ENCODE measurements around the gene OR2A2.

OR2A2 gene

GRCh38 chr7:144086730-144087129, 22.7 kb upstream of the OR2A2 start:
- in situ Hi-C loops (cut with HindIII; ENCODE audit: low pct_ligation_motif_present, low sequenced_read_pairs) = no loop called here
- TF ChIP-seq CTCF (IDR thresholded peaks at IDR 0.05; ENCODE audit: low read depth, low read length, missing control alignments) = no peak
- Histone ChIP-seq H3K27me3 (replicated peaks) (no peaks in the 10 kb centered on the region), H3K27ac (no peak overlapping the region), H3K36me3 (replicated peaks) (no peaks in the 10 kb centered on the region), H3K4me3 (ENCODE audit: low read depth, low read length) (no peak overlapping the region)
- no peak for DNase-seq

- Histone ChIP-seq H3K4me3 (ENCODE audit: low read depth, low read length) (no peak overlapping the region), H3K27me3 (replicated peaks) (no peaks in the 10 kb centered on the region), H3K36me3 (replicated peaks) (no peaks in the 10 kb centered on the region), H3K27ac (no peak overlapping the region)
- in situ Hi-C loops (cut with HindIII; ENCODE audit: low pct_ligation_motif_present, low sequenced_read_pairs) = no loop called here
- no peak for DNase-seq
- TF ChIP-seq CTCF (IDR thresholded peaks at IDR 0.05; ENCODE audit: low read depth, low read length, missing control alignments) = no peak
Measured at GRCh38 chr7:144087230-144087629, 22.2 kb upstream of the OR2A2 start.

- DNase-seq = no peak
- Histone ChIP-seq H3K36me3 (replicated peaks) (no peaks in the 10 kb centered on the region), H3K4me3 (ENCODE audit: low read depth, low read length) (no peak overlapping the region), H3K27me3 (replicated peaks) (no peaks in the 10 kb centered on the region), H3K27ac (no peak overlapping the region)
- TF ChIP-seq CTCF (IDR thresholded peaks at IDR 0.05; ENCODE audit: low read depth, low read length, missing control alignments) = no peak
- in situ Hi-C loops (cut with HindIII; ENCODE audit: low pct_ligation_motif_present, low sequenced_read_pairs) = no loop called here
Measured at GRCh38 chr7:144090667-144091066, 18.7 kb upstream of the OR2A2 start.

GRCh38 chr7:144098776-144099175, 10.6 kb upstream of the OR2A2 start:
- no peaks in the 10 kb centered on the region for H3K27me3 ChIP-seq (replicated peaks)
- H3K4me3 ChIP-seq (ENCODE audit: low read depth, low read length) = no peak overlapping the region
- no peaks in the 10 kb centered on the region for H3K36me3 ChIP-seq (replicated peaks)
- in situ Hi-C loops (cut with HindIII; ENCODE audit: low pct_ligation_motif_present, low sequenced_read_pairs) = no loop called here
- TF ChIP-seq CTCF (IDR thresholded peaks at IDR 0.05; ENCODE audit: low read depth, low read length, missing control alignments) = no peak
- DNase-seq = no peak
- H3K27ac ChIP-seq = no peak overlapping the region

GRCh38 chr7:144100607-144101006, 8.8 kb upstream of the OR2A2 start:
- H3K27me3 ChIP-seq (replicated peaks) = no peaks in the 10 kb centered on the region
- no peak for DNase-seq
- no peaks in the 10 kb centered on the region for H3K36me3 ChIP-seq (replicated peaks)
- no peak overlapping the region for H3K27ac ChIP-seq
- TF ChIP-seq CTCF (IDR thresholded peaks at IDR 0.05; ENCODE audit: low read depth, low read length, missing control alignments) = no peak
- in situ Hi-C loops (cut with HindIII; ENCODE audit: low pct_ligation_motif_present, low sequenced_read_pairs) = no loop called here
- H3K4me3 ChIP-seq (ENCODE audit: low read depth, low read length) = no peak overlapping the region

GRCh38 chr7:144102041-144102440, 7.3 kb upstream of the OR2A2 start:
- TF ChIP-seq CTCF (IDR thresholded peaks at IDR 0.05; ENCODE audit: low read depth, low read length, missing control alignments) = no peak
- H3K27me3 ChIP-seq (replicated peaks) = no peaks in the 10 kb centered on the region
- DNase-seq = no peak
- no peaks in the 10 kb centered on the region for H3K36me3 ChIP-seq (replicated peaks)
- in situ Hi-C loops (cut with HindIII; ENCODE audit: low pct_ligation_motif_present, low sequenced_read_pairs) = no loop called here
- no peak overlapping the region for H3K27ac ChIP-seq
- no peak overlapping the region for H3K4me3 ChIP-seq (ENCODE audit: low read depth, low read length)

Measured in brain microvascular endothelial cell (primary cell).